IgD-negative memory B cell (primary cell): ENCODE results near the gene OR10AD1. TPM values are rescaled to one million over a fixed set of nuclear protein-coding genes. Genes with fewer than 3 reads are reported as not detected.
"Not testable (repeated sequence)": the region's sequence is repeated elsewhere in the genome, so short reads cannot be mapped to it uniquely, and the experiment has no call there.

Experiments
- H3K27ac Mint-ChIP-seq, 3 donors: one replicate each; pipeline ENCODE4 v1.8.0; 2020 to 2022; ENCODE audit warnings: mild to moderate bottlenecking in 3 of 3, mixed read lengths in 3 of 3, moderate library complexity in 1 of 3
- H3K27me3 Mint-ChIP-seq: one replicate; pipeline ENCODE4 v1.8.0; 2021; ENCODE audit warnings: mixed read lengths
- H3K36me3 Mint-ChIP-seq: one replicate; pipeline ENCODE4 v1.8.0; 2020; ENCODE audit warnings: mild to moderate bottlenecking, mixed read lengths
- H3K4me1 Mint-ChIP-seq, 3 donors: one replicate each; pipeline ENCODE4 v1.8.0; 2020 to 2022; ENCODE audit warnings: mixed read lengths in 3 of 3, mild to moderate bottlenecking in 1 of 3
- H3K4me3 Mint-ChIP-seq, 4 donors: one replicate each; pipeline ENCODE4 v1.8.0; 2020 to 2022; ENCODE audit warnings: mild to moderate bottlenecking in 4 of 4, mixed read lengths in 4 of 4, moderate library complexity in 3 of 4
- H3K9me3 Mint-ChIP-seq, 3 donors: one replicate each; pipeline ENCODE4 v1.8.0; 2020 to 2021; ENCODE audit warnings: mixed read lengths in 3 of 3, mild to moderate bottlenecking in 1 of 3
- polyA plus RNA-seq: library from polyadenylated mRNA; unstranded; fragments of 300-500 nt; fragmentation: Illumina TruSeq; gene quantifications from one replicate; pipeline ENCODE4 v1.2.3, GENCODE V29; 2021

Gene OR10AD1
- polyA plus RNA-seq, 1 donor from 2014 or later, result not detected

DNA sequence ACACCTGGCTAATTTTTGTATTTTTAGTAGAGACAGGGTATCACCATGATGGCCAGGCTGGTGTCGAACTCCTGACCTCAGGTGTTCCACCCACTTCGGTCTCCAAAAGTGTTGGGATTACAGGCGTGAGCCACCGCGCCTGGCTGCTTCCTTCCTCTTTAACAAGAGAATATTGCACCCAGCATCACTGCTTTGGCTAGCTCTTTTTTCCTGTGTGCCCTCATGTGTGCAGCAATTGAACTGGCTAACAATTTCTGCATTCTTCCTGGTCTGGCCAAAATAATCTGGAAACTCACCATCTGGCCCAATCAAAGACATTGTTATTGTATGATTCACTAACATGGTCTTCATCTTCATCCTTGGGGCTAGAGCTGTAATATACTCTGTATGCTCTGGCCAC is 43.0 kb downstream of the OR10AD1 start:
- Mint-ChIP-seq H3K4me3 (peak overlapping the region in 1 of 4 donors; percentile 28), H3K27ac (no peak overlapping the region), H3K4me1 (peaks cover 14 to 15% (median 15%) of the 10 kb centered on the region in 3 donors), H3K27me3 (peaks cover 2% of the 10 kb centered on the region), H3K9me3 (no peaks in the 10 kb centered on the region), H3K36me3 (peaks cover 1% of the 10 kb centered on the region)

GRCh38 chr12:48157889-48158370 is 45.2 kb downstream of the OR10AD1 start:
- Mint-ChIP-seq H3K27me3 (no peaks in the 10 kb centered on the region), H3K9me3 (no peaks in the 10 kb centered on the region), H3K36me3 (peaks cover 1% of the 10 kb centered on the region), H3K4me3 (peak overlapping the region; percentile 94 to 99 (median 96)), H3K27ac (peak overlapping the region; percentile 84 to 98 (median 97)), H3K4me1 (peaks cover 17 to 23% (median 22%) of the 10 kb centered on the region in 3 donors)

GRCh38 chr12:48157018-48157888 is 45.8 kb downstream of the OR10AD1 start, which contains the start of gene ASB8:
ASB8 (minus strand) TSS chr12:48157515; CDS start chr12:48153496, 4,019 bp downstream.
- peak within 1 kb of the TSS; percentile 84 to 98 (median 97) for H3K27ac Mint-ChIP-seq
- H3K4me3 Mint-ChIP-seq, result peak within 1 kb of the TSS; percentile 94 to 99 (median 96)
- H3K9me3 Mint-ChIP-seq, result no peaks in the 10 kb centered on the region
- H3K36me3 Mint-ChIP-seq, result peaks cover 1% of the 10 kb centered on the region
- H3K27me3 Mint-ChIP-seq, result no peaks in the 10 kb centered on the region
- H3K4me1 Mint-ChIP-seq, result peaks cover 17 to 26% (median 23%) of the 10 kb centered on the region in 3 donors

- H3K27ac Mint-ChIP-seq, result peak overlapping the region; percentile 84 to 98 (median 97)
- H3K27me3 Mint-ChIP-seq, result no peaks in the 10 kb centered on the region
- H3K36me3 Mint-ChIP-seq, result peaks cover 1% of the 10 kb centered on the region
- peak overlapping the region; percentile 94 to 99 (median 96) for H3K4me3 Mint-ChIP-seq
- H3K9me3 Mint-ChIP-seq, result no peaks in the 10 kb centered on the region
- H3K4me1 Mint-ChIP-seq, result peaks cover 17 to 28% (median 23%) of the 10 kb centered on the region in 3 donors
Observed at GRCh38 chr12:48156652-48157017, 46.5 kb downstream of the OR10AD1 start.

DNA sequence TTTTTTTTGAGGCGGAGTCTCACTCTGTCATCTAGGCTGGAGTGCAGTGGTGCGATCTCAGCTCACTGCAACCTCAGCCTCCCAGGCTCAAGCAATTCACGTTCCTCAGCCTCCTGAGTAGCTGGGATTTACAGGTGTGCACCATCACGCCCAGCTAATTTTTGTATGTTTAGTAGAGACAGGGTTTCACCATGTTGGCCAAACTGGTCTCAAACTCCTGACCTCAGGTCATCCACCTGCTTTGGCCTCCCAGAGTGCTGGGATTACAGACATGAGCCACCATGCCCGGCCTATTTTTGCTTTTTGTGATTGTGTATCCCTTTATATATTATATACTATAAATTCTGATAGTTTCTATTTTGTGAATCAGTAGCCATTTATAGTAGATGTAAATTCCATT is 47.3 kb downstream of the OR10AD1 start:
- H3K4me1 Mint-ChIP-seq, result peaks cover 18 to 28% (median 23%) of the 10 kb centered on the region in 3 donors
- not testable (repeated sequence) for H3K36me3 Mint-ChIP-seq, H3K27ac Mint-ChIP-seq, H3K27me3 Mint-ChIP-seq, H3K9me3 Mint-ChIP-seq
- H3K4me3 Mint-ChIP-seq, result peak overlapping the region; percentile 16 to 94 (median 36)

Other genes with a start within 250 kb of the OR10AD1 start
- 41.4 TPM for gene TMEM106C, start 239.7 kb downstream of the OR10AD1 start, polyA plus RNA-seq
- not detected for gene COL2A1, start 198.8 kb downstream of the OR10AD1 start, polyA plus RNA-seq
- 12.6 TPM for gene SENP1, start 97.2 kb downstream of the OR10AD1 start, polyA plus RNA-seq
- gene PFKM, start 83.9 kb downstream of the OR10AD1 start, polyA plus RNA-seq, result 7.5 TPM
- 59.9 TPM for gene ASB8, start 45.8 kb downstream of the OR10AD1 start, polyA plus RNA-seq
- gene CCDC184, start 19.6 kb downstream of the OR10AD1 start, polyA plus RNA-seq, result 0.31 TPM
- 11.1 TPM for gene ZNF641, start 147.6 kb upstream of the OR10AD1 start, polyA plus RNA-seq